ENCODE results near the gene NCKAP5L.
A peak's percentile ranks its signal among the peaks of the same experiment; 100 is the strongest.
"Not testable (repeated sequence)": the region's sequence is repeated elsewhere in the genome, so short reads cannot be mapped to it uniquely, and the experiment has no call there.

The NCKAP5L gene, protein sequence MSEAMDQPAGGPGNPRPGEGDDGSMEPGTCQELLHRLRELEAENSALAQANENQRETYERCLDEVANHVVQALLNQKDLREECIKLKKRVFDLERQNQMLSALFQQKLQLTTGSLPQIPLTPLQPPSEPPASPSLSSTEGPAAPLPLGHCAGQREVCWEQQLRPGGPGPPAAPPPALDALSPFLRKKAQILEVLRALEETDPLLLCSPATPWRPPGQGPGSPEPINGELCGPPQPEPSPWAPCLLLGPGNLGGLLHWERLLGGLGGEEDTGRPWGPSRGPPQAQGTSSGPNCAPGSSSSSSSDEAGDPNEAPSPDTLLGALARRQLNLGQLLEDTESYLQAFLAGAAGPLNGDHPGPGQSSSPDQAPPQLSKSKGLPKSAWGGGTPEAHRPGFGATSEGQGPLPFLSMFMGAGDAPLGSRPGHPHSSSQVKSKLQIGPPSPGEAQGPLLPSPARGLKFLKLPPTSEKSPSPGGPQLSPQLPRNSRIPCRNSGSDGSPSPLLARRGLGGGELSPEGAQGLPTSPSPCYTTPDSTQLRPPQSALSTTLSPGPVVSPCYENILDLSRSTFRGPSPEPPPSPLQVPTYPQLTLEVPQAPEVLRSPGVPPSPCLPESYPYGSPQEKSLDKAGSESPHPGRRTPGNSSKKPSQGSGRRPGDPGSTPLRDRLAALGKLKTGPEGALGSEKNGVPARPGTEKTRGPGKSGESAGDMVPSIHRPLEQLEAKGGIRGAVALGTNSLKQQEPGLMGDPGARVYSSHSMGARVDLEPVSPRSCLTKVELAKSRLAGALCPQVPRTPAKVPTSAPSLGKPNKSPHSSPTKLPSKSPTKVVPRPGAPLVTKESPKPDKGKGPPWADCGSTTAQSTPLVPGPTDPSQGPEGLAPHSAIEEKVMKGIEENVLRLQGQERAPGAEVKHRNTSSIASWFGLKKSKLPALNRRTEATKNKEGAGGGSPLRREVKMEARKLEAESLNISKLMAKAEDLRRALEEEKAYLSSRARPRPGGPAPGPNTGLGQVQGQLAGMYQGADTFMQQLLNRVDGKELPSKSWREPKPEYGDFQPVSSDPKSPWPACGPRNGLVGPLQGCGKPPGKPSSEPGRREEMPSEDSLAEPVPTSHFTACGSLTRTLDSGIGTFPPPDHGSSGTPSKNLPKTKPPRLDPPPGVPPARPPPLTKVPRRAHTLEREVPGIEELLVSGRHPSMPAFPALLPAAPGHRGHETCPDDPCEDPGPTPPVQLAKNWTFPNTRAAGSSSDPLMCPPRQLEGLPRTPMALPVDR (N-terminal part only)

DNA sequence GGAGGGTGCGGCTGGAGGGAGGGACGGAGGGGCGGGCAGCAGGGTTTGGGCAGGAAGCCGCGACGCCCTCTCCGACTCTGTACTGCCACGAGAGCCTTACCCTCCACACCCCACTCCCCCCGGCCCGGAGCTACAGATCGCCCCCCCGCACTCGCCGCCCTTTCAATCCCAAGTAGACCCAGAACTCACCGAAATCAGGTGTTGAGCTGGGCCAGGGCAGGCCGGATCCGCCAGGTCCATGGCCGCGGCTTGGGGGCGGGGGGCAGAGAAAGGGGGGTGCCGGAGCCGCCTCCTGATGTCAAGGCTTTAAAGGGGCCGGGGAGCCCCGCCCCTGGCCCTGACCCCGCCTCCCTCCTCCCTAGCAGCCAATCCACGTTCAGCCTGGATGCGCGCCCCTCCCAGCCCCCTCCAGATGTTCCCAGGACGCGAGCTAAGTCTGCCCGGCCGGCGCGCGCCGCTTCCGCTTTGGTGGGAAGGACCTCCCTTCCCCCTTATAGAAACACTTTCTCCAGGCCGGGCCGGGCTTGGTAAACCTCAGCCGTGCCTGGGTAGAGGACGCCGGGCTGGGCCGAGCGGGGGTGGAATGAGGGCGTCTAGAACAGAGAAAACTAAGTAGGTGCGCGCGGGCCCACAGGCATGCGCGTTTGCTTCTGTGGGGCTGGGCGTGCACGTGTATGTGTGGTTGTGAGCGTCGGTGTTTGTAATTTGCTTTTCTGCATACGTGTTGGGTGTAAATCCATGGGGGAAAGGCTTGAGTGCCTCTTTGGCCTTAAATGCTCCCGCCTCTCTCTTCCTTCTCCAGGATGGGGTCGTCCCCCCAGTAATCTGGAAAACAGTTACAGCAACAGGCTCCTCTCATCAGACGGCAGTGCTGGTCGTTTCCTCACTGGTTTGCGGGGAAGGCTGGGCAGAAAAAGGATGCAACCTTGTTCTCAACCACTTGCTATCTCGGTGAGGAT lies at the start of gene NCKAP5L:
Gene NCKAP5L, minus strand, starts transcription at position 281 of the 959 bp plus-strand sequence. CDS start 24,369 bp downstream, outside the sequence.
- DNase-seq: peak; percentile 93

DNA sequence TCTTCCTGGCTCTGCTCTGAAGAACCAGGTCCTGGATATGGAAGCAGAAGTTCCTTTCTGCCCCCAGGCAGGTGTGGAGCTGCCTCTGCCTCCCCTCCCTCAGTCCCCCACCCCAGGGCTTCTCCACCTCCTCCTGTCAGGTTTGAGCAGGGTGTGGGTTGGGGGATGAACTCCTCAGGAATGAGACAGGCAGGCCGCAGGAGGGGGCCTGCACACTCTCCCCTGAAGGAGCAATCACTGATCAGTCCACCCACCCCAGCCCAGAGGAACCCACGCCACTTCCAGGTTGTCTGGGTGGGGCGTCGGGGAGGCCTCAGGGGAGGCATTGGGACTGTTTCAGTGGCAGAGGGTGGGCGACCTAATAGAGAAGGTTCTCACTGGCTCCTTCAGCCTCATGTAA lies 48.9 kb upstream of the NCKAP5L start:
- no peak for DNase-seq

- DNase-seq: no peak
Observed at GRCh38 chr12:49876070-49876469, 47.9 kb upstream of the NCKAP5L start.

GRCh38 chr12:49875115-49875720 lies 47.0 kb upstream of the NCKAP5L start:
- DNase-seq: no peak

DNA sequence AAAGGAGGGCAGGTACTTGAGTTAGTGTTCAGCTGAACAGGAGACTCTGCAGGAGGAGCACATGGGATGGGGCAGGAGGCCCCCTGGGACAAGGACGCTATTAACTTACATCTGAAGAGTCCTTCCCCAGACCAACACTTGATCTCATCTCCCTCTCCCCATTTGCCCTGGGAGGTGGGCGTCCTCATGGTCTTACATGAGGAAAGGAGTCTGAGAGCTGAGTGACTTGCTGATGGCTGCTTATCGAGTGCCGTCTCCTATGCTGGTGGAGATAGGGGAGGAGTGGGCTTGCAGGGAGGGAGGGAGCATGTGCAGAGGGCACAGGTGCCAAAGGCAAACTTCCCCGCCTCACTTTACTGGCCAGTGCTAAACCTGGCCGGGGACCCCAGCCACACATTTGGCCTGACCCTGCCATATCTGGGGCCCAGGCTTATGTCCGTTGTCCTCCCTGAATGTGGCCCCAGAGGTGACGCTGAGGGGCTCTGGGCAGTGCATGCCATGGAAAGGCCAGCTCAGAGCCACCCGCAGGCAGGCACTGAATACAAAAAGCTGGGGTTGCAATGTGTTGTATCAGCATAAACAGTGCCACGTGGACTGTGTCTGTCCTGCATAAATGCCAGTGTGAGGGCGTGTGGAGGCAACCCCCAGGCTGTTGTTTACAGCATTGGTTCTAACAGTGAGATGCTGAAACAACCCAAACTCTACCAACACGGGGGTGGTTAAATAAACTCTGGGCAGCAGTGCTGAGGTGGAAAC lies 46.1 kb upstream of the NCKAP5L start:
- no peak for DNase-seq

GRCh38 chr12:49873361-49873934 lies 45.2 kb upstream of the NCKAP5L start:
- no peak for DNase-seq

DNA sequence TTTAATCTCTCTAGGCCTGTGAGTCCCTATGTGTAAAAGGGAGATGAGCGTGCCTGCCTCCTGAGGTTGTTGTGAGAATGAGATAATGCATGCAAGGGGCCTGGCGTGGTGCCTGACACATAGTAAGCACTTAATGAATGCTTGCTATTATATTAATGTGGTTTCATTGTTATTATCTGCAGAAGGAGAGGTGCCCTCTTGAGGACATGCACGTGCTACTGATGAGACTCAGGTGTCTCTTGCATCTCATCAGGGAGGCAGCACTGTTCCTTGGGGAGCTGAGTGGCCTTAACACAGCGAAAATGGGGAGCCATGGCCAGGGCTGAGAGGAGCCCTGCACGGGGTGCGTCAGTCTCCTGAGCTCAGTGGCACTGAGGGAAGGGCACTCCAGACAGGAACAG lies 44.6 kb upstream of the NCKAP5L start:
- no peak for DNase-seq

GRCh38 chr12:49872381-49872780 lies 44.2 kb upstream of the NCKAP5L start:
- no peak for DNase-seq

DNA sequence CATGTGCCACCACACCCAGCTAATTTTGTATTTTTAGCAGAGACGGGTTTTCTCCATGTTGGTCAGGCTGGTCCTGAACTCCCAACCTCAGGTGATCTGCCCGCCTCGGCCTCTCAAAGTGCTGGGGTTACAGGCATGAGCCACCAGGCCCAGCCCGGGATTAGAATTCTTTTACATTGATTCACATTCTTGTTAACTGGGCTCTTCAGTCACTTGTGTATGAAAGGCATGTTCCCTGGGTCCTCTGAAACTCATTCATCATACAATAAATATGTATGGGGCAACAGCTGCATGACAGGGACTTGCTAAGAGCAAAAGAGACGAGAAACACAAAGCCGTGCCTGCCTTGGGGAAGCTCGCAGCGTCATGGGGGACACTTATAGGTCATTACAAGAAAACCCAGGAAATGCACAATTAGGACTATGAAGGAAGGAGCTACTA lies 43.6 kb upstream of the NCKAP5L start:
- DNase-seq: not testable (repeated sequence)

DNA sequence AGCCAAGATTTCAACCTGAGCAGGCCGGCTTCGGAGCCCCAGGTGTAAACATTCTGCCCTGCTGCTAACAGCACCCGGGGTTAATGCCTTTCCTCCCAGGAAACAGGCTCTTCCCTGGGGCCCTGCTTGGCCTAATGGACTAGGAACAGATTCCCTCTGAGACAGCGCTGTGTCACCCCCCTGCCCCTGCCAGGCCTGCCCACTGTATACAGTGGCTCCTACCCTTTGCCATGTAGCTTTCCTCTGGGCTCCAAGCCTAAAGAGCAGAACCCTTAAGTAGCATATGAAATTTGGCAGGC lies 43.0 kb upstream of the NCKAP5L start:
- DNase-seq: no peak

DNA sequence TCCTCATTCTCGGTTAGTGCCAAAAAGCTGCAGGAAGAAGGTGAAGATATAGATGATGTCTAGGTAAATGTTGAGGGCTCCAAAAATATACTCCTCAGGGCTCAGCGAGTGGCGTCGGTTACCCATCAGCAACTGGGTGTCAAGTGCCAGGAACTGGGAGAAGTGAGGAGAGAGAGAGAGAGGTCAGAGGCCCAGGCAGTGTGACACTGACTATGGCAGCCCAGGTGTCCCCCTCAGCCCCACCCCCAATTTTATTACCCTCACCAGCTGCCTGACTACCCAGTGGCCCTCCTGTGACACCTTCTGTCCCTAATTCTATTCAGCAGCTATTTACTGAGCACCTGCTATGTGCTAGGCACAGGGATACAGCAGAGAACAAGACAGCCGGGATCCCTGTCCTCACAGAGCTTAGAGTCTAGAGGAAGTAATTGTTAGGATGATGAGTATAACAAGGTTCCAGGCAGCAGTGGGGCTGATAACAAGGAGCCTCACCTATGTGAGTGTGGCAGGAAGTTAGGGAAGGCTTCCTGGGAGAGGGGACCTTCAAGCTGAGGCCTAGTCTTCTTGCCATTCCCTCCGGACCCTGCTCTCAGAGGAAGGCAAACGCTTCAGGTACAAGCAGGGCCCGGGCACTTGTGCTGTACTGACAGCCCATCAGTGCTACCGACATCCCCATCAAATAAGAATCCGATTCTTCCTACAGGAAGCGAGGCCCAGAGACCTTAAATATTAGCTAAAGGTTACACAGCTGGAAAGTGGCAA lies 42.5 kb upstream of the NCKAP5L start:
- DNase-seq: no peak

DNA sequence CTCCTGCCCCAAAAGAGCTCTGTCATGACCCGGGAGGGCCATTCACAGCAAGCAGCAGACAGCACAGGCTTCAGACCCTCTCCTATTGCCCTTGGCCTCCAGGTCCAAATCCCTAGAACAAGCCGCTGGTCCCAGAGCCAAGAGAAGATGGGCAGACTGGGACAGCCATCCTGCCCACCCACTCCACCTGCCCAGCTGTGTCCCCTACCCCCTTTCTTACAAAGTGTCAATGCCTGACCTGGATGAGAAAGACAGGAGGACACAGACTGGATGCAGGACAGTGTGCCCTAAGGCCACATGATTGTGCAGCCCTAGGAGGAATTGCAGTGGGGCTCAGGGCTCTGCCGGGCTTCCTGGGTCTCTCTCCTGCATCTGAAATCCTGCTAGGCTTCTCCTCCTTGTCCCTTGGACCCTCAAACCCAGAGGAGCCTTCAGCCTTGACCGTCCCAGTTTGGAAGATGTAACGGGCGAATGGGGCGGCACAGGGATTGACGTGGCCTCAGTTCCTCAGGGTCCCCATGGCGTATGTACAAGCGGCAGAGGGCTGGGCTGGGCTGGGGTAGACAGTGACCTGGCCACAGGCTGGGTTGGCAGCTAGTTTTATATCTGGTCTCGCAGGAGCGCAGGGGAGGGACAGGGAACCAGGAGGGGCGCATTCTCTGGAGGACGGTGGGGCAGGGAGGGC lies 41.7 kb upstream of the NCKAP5L start:
- DNase-seq: no peak

GRCh38 chr12:49868952-49869815 lies 41.0 kb upstream of the NCKAP5L start:
- DNase-seq: no peak

DNA sequence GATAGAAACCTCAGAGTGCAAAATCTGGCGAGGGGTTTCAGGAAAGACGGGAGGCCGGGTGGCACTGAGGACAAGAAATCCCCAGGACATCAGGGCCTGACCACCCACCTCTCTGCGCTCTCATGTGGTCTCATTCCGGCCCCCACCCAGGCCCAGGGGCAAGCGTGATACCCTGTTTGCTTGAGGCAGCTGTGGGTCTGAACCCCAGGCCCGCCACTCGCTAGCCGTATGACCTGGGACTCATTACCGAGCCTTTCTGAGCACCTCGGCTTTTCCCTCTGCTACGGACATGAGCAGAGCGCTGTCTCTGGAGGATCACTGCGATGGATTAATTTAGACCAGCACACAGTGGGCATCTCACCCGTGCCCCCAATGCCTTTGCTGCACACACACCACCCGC lies 40.2 kb upstream of the NCKAP5L start:
- DNase-seq: no peak

- no peak for DNase-seq
Observed at GRCh38 chr12:49867570-49868341, 39.5 kb upstream of the NCKAP5L start.

DNA sequence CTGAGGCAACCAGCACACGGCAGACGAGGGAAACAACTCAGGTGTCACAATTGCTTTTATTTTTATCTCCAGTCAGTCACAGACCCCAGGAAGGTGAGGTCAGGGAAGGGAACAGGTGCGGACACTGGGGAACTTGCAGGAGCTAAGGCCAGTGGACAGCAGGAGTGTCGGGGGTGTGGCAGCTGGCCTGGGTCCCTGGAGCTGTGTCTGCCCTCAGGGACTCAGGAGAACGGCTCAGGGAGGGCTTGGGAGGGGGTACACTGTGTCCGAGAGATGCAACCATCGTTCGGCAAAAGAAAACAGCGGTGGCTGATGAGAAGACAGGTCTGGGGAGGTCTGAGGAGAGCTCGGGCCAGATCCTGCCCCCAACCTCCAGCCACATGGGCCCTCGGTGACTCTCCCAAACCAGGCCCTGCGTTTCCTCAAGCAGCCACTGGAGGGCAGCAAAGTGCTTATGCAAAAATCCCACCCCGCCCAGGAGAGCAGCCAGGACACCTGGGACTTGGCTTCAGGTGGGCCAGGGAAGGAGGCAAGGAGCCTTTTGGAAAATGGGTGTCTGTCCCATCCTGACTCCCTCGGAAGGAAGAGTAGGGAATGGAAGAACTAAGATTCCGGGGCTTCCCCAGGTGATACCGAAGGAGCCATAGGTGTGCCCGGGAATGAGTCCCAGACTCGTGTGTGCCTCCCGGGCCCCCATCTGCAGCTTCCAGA lies 38.8 kb upstream of the NCKAP5L start:
- peak; percentile 58 for DNase-seq

GRCh38 chr12:49865782-49866135 lies 37.5 kb upstream of the NCKAP5L start:
- no peak for DNase-seq
